ENCODE results near the gene TBC1D17.

Gene TBC1D17

GRCh38 chr19:49929611-49930482 is 52.3 kb downstream of the TBC1D17 start:
- Histone ChIP-seq H3K4me3 (ENCODE audit: low read length, poor library complexity, severe bottlenecking) (peak overlapping the region; percentile 88), H3K9ac (ENCODE audit: low read depth, low read length, poor library complexity, severe bottlenecking) (peak overlapping the region; percentile 97), H2AFZ (ENCODE audit: low read length) (peak overlapping the region; percentile 63), H3K9me3 (ENCODE audit: insufficient read depth, low read depth, low read length) (no peaks in the 10 kb centered on the region), H4K20me1 (ENCODE audit: insufficient read depth, low read length, poor library complexity, severe bottlenecking) (peaks cover 36% of the 10 kb centered on the region), H3K4me1 (ENCODE audit: insufficient read depth, low read length, poor library complexity, severe bottlenecking) (peaks cover 50% of the 10 kb centered on the region), H3K27me3 (ENCODE audit: insufficient read depth, low read length, poor library complexity, severe bottlenecking) (peaks cover 7% of the 10 kb centered on the region), H3K9me2 (replicated peaks; ENCODE audit: low read depth, low read length) (no peaks in the 10 kb centered on the region), H3K36me3 (ENCODE audit: insufficient read depth, low read length) (peaks cover 3% of the 10 kb centered on the region; the same call in 1 of the 2 replicates), H3F3A (ENCODE audit: low read depth) (peaks cover 21% of the 10 kb centered on the region; the same call in 1 of the 2 replicates), H3K79me2 (ENCODE audit: insufficient read depth, low read length) (peaks cover 57% of the 10 kb centered on the region), H3K4me2 (ENCODE audit: low read depth, low read length, poor library complexity, severe bottlenecking) (peak overlapping the region; percentile 96)
- TF ChIP-seq EZH2phosphoT487 (IDR thresholded peaks at IDR 0.05; ENCODE audit: borderline replicate concordance) (no peak), CTCF (conservative IDR thresholded peaks at IDR 0.05; ENCODE audit: low read length) (no peak)

GRCh38 chr19:49930483-49931011 is 53.0 kb downstream of the TBC1D17 start:
- H2AFZ ChIP-seq (ENCODE audit: low read length): no peak overlapping the region
- H3K4me2 ChIP-seq (ENCODE audit: low read depth, low read length, poor library complexity, severe bottlenecking): peak overlapping the region; percentile 96
- H3K9me2 ChIP-seq (replicated peaks; ENCODE audit: low read depth, low read length): no peaks in the 10 kb centered on the region
- TF ChIP-seq EZH2phosphoT487 (IDR thresholded peaks at IDR 0.05; ENCODE audit: borderline replicate concordance): no peak
- no peak for TF ChIP-seq CTCF (conservative IDR thresholded peaks at IDR 0.05; ENCODE audit: low read length)
- H3F3A ChIP-seq (ENCODE audit: low read depth): peaks cover 21% of the 10 kb centered on the region; the same call in 1 of the 2 replicates
- H3K9ac ChIP-seq (ENCODE audit: low read depth, low read length, poor library complexity, severe bottlenecking): no peak overlapping the region
- H3K27me3 ChIP-seq (ENCODE audit: insufficient read depth, low read length, poor library complexity, severe bottlenecking): peaks cover 7% of the 10 kb centered on the region
- H3K36me3 ChIP-seq (ENCODE audit: insufficient read depth, low read length): peaks cover 3% of the 10 kb centered on the region; the same call in 1 of the 2 replicates
- H3K9me3 ChIP-seq (ENCODE audit: insufficient read depth, low read depth, low read length): no peaks in the 10 kb centered on the region
- H3K79me2 ChIP-seq (ENCODE audit: insufficient read depth, low read length): peaks cover 50% of the 10 kb centered on the region
- H3K4me1 ChIP-seq (ENCODE audit: insufficient read depth, low read length, poor library complexity, severe bottlenecking): peaks cover 46% of the 10 kb centered on the region
- peaks cover 29% of the 10 kb centered on the region for H4K20me1 ChIP-seq (ENCODE audit: insufficient read depth, low read length, poor library complexity, severe bottlenecking)
- peak overlapping the region; percentile 88 for H3K4me3 ChIP-seq (ENCODE audit: low read length, poor library complexity, severe bottlenecking)

GRCh38 chr19:49931293-49932040 is 54.0 kb downstream of the TBC1D17 start:
- Histone ChIP-seq H3K79me2 (ENCODE audit: insufficient read depth, low read length) (peaks cover 41% of the 10 kb centered on the region), H3K9me2 (replicated peaks; ENCODE audit: low read depth, low read length) (no peaks in the 10 kb centered on the region), H3K9ac (ENCODE audit: low read depth, low read length, poor library complexity, severe bottlenecking) (no peak overlapping the region), H4K20me1 (ENCODE audit: insufficient read depth, low read length, poor library complexity, severe bottlenecking) (peaks cover 23% of the 10 kb centered on the region), H3K36me3 (ENCODE audit: insufficient read depth, low read length) (peaks cover 3% of the 10 kb centered on the region; the same call in 1 of the 2 replicates), H3K4me2 (ENCODE audit: low read depth, low read length, poor library complexity, severe bottlenecking) (peak overlapping the region; percentile 96), H3F3A (ENCODE audit: low read depth) (peaks cover 21% of the 10 kb centered on the region; the same call in 1 of the 2 replicates), H2AFZ (ENCODE audit: low read length) (no peak overlapping the region), H3K9me3 (ENCODE audit: insufficient read depth, low read depth, low read length) (no peaks in the 10 kb centered on the region), H3K27me3 (ENCODE audit: insufficient read depth, low read length, poor library complexity, severe bottlenecking) (peaks cover 7% of the 10 kb centered on the region), H3K4me3 (ENCODE audit: low read length, poor library complexity, severe bottlenecking) (peak overlapping the region; percentile 69), H3K4me1 (ENCODE audit: insufficient read depth, low read length, poor library complexity, severe bottlenecking) (peaks cover 43% of the 10 kb centered on the region)
- TF ChIP-seq EZH2phosphoT487 (IDR thresholded peaks at IDR 0.05; ENCODE audit: borderline replicate concordance) (no peak), CTCF (conservative IDR thresholded peaks at IDR 0.05; ENCODE audit: low read length) (no peak)

All from Loucy (cell line).